ENCODE data around the gene GNB1L. TPM values are rescaled to one million over a fixed set of nuclear protein-coding genes. Genes with fewer than 3 reads are reported as not detected.

Gene GNB1L
- total and polyA plus RNA-seq, 9 of the 15 experiments (the other 6 are each of a cell fraction or from before 2014, with no cell fraction given): 0.56 to 50.5 (median 10.2) TPM

GRCh38 chr22:19756288-19757128 lies 98.2 kb downstream of the GNB1L start (continued):
- TF ChIP-seq SMAD2 (IDR thresholded peaks at IDR 0.05; ENCODE audit: low read depth, low read length) (no peak), FUS (optimal IDR thresholded peaks at IDR 0.05; ENCODE audit: low read depth, low read length) (no peak), PTTG1 (tag; IDR thresholded peaks at IDR 0.05; ENCODE audit: low read depth) (no peak), ZNF592 (IDR thresholded peaks at IDR 0.05) (no peak), THRAP3 (IDR thresholded peaks at IDR 0.05; ENCODE audit: borderline replicate concordance) (no peak), ZBTB34 (CRISPR knock-in tag; IDR thresholded peaks at IDR 0.05) (no peak), SIN3A (IDR thresholded peaks at IDR 0.05; ENCODE audit: borderline replicate concordance in 2 of 2, control insufficient read depth in 1 of 2, low read depth in 2 of 2, low read length in 2 of 2) (peak in 1 of 2 experiments; percentile 53; a peak in 1 of 4 replicates), MIER1 (IDR thresholded peaks at IDR 0.05; ENCODE audit: low read depth) (0 out of 2 replicates have a peak, but pooled peaks have one; percentile 14), RBM17 (IDR thresholded peaks at IDR 0.05; ENCODE audit: borderline replicate concordance, low read depth, low read length) (no peak), ETS2 (tag; IDR thresholded peaks at IDR 0.05; ENCODE audit: borderline replicate concordance, poor library complexity, severe bottlenecking) (no peak), ARID3B (CRISPR knock-in tag; IDR thresholded peaks at IDR 0.05; ENCODE audit: borderline replicate concordance) (0 out of 2 replicates have a peak, but pooled peaks have one; percentile 58), CGGBP1 (CRISPR knock-in tag; IDR thresholded peaks at IDR 0.05) (no peak; the same call in 1 of the 2 replicates), TAL1 (IDR thresholded peaks at IDR 0.05) (no peak), RFX5 (IDR thresholded peaks at IDR 0.05; ENCODE audit: low read depth, low read length) (no peak), FOXJ3 (CRISPR knock-in tag; IDR thresholded peaks at IDR 0.05) (no peak), POLR2G (IDR thresholded peaks at IDR 0.05; ENCODE audit: low read depth, low read length) (peak; percentile 74)
